ENCODE results near the gene C11orf58. TPM values are rescaled to one million over a fixed set of nuclear protein-coding genes. Genes with fewer than 3 reads are reported as not detected.

C11orf58 gene
- total and polyA plus RNA-seq, 2 donors from 2014 or later = 113 to 117 TPM

DNA sequence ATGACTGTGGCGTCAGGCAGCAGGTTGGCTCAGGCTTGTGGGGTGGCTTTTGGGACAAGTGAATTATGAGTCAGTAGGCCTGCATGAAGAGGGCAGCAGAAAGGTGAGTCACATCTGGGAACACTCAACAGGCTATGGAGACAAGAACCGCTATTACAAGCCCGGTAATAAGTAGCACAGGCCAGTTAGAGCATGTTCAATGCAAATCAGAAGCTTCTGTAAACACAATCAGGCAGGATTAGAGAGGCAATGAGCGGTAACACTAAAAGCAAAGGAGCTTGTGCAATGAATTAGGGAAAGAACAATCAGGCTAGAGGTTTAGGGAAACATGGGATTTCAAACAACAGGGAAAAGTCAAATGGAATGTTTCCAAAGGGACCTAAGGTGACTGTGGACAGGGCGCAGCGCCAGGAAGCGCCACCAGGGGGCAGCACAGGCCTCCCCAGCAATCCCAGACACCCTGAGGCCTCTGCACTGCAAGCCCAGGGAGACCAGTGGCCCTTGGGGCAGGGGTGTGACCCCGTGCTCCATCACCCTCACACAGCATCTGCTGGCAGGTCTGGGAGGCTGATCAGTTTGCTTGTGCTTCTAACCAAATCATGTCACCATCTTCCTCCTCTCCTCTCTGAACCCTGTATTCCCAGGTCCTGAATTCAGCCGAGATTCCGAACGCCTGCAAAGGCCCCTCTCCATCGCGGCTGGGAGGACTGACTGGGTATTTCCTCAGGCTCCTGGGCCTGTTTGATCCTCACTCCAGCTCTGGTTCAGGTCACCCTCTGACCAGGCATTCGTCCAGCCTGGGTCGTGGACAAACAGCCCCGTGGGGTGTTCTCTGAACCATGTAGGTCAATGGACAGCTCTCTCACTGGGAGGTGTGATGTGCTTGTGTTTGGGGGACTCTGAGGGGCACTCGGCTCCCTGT is 50.0 kb downstream of the C11orf58 start:
- peaks cover 2 to 42% (median 15%) of the 10 kb centered on the region in 3 donors for H3K36me3 ChIP-seq (ENCODE audit: control insufficient read depth in 2 of 3, insufficient read depth in 3 of 3, low read length in 3 of 3)
- DNase-seq (peak; percentile 62 to 86 (median 70)), FAIRE-seq (no peak)
- no peak overlapping the region for H3K9ac ChIP-seq (ENCODE audit: low read length in 3 of 3)
- H3K4me1 ChIP-seq (ENCODE audit: control insufficient read depth in 2 of 3, insufficient read depth in 2 of 3, low read depth in 1 of 3, low read length in 3 of 3) = peaks cover 0 to 26% (median 21%) of the 10 kb centered on the region in 3 donors
- H3K9me3 ChIP-seq (ENCODE audit: control insufficient read depth in 2 of 3, insufficient read depth in 1 of 3, low read length in 3 of 3) = no peaks in the 10 kb centered on the region
- intact Hi-C loops (cut with DNase I) = no loop called here
- H3K27me3 ChIP-seq (ENCODE audit: control insufficient read depth, insufficient read depth, low read length) = no peaks in the 10 kb centered on the region
- peak overlapping the region in 1 of 2 donors; percentile 8 for H3K27ac ChIP-seq (ENCODE audit: low read depth in 2 of 2, low read length in 2 of 2)
- TF ChIP-seq, protein P1, sequence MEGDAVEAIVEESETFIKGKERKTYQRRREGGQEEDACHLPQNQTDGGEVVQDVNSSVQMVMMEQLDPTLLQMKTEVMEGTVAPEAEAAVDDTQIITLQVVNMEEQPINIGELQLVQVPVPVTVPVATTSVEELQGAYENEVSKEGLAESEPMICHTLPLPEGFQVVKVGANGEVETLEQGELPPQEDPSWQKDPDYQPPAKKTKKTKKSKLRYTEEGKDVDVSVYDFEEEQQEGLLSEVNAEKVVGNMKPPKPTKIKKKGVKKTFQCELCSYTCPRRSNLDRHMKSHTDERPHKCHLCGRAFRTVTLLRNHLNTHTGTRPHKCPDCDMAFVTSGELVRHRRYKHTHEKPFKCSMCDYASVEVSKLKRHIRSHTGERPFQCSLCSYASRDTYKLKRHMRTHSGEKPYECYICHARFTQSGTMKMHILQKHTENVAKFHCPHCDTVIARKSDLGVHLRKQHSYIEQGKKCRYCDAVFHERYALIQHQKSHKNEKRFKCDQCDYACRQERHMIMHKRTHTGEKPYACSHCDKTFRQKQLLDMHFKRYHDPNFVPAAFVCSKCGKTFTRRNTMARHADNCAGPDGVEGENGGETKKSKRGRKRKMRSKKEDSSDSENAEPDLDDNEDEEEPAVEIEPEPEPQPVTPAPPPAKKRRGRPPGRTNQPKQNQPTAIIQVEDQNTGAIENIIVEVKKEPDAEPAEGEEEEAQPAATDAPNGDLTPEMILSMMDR (IDR thresholded peaks at IDR 0.05; ENCODE audit: borderline replicate concordance, extremely low read depth, insufficient read depth) = peak; percentile 90
- H3K4me3 ChIP-seq (ENCODE audit: low read length in 3 of 3) = no peak overlapping the region

DNA sequence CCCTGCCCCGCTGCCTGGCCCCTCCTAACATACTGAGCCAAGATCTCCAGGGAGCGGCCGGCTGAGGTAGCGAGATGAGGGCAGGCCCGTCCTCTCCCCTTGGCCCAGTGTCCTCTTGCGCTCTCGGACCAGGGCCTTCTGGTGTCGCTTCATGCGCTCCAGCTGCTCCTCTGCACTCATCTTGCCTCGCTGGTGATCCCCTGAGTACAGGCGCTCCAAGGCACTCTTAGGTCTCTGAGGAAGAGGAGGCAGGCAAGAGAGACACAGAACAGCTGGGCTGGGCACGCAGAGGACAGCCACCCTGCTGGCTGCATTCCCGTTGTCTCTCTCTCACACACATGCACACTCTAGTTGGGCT is 50.6 kb downstream of the C11orf58 start:
- DNase-seq = no peak
- Histone ChIP-seq H3K4me1 (ENCODE audit: control insufficient read depth in 2 of 3, insufficient read depth in 2 of 3, low read depth in 1 of 3, low read length in 3 of 3) (peaks cover 0 to 26% (median 20%) of the 10 kb centered on the region in 3 donors), H3K27me3 (ENCODE audit: control insufficient read depth, insufficient read depth, low read length) (no peaks in the 10 kb centered on the region), H3K36me3 (ENCODE audit: control insufficient read depth in 2 of 3, insufficient read depth in 3 of 3, low read length in 3 of 3) (peaks cover 2 to 48% (median 16%) of the 10 kb centered on the region in 3 donors), H3K27ac (ENCODE audit: low read depth in 2 of 2, low read length in 2 of 2) (no peak overlapping the region), H3K4me3 (ENCODE audit: low read length in 3 of 3) (no peak overlapping the region), H3K9ac (ENCODE audit: low read length in 3 of 3) (no peak overlapping the region), H3K9me3 (ENCODE audit: control insufficient read depth in 2 of 3, insufficient read depth in 1 of 3, low read length in 3 of 3) (no peaks in the 10 kb centered on the region)
- no peak for FAIRE-seq
- intact Hi-C loops (cut with DNase I) = no loop called here
- TF ChIP-seq, protein P1 (IDR thresholded peaks at IDR 0.05; ENCODE audit: borderline replicate concordance, extremely low read depth, insufficient read depth) = no peak

DNA sequence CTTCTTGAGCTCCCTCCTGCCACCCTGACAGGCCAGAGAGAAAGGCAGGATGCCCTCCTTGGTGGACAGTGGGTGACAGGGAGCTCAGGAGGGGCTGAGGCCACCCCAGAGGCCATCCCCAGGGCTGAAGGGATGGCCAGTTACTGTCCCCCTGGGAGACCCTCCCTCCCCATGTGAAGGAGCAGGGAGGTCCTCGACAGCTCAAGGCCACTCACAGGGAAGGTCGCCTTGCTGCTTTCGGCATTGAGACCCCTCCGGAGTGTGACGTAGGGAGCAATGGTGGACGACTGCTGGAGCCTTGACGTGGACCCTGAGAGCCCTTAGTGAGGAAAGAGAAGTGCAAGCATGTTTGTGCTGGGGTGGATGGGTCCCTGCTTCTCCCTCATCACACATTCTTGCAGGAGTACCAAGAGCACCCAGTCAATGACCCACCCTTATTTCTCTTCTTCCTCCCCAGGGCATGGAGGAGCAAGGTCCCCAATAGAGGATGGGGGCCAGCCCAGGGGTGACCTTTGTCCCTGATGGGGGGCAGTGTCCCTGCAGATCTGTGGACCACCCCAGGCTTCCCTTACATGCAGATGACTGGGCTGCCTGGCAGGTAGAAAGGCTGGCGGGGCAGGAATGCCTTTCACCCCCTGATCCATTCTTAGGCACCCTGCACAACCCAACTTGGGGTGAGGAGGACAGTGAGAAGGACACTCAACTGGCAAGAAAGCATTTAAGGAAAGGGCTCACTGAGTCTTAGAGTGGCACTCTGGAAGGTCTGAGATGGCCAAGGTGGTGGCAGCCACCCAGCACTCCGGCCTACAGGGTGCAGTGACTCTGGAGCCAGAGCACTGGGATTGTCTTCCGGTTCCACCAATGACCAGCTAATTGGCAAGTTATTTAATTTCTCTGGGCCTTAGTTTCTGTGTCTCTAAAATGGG is 51.4 kb downstream of the C11orf58 start:
- Histone ChIP-seq H3K36me3 (ENCODE audit: control insufficient read depth in 2 of 3, insufficient read depth in 3 of 3, low read length in 3 of 3) (peaks cover 2 to 55% (median 20%) of the 10 kb centered on the region in 3 donors), H3K27ac (ENCODE audit: low read depth in 2 of 2, low read length in 2 of 2) (no peak overlapping the region), H3K9me3 (ENCODE audit: control insufficient read depth in 2 of 3, insufficient read depth in 1 of 3, low read length in 3 of 3) (no peaks in the 10 kb centered on the region), H3K9ac (ENCODE audit: low read length in 3 of 3) (no peak overlapping the region), H3K27me3 (ENCODE audit: control insufficient read depth, insufficient read depth, low read length) (no peaks in the 10 kb centered on the region), H3K4me3 (ENCODE audit: low read length in 3 of 3) (no peak overlapping the region), H3K4me1 (ENCODE audit: control insufficient read depth in 2 of 3, insufficient read depth in 2 of 3, low read depth in 1 of 3, low read length in 3 of 3) (peaks cover 0 to 26% (median 19%) of the 10 kb centered on the region in 3 donors)
- DNase-seq (no peak), FAIRE-seq (no peak)
- TF ChIP-seq, protein P1 (IDR thresholded peaks at IDR 0.05; ENCODE audit: borderline replicate concordance, extremely low read depth, insufficient read depth) = no peak
- intact Hi-C loops (cut with DNase I) = no loop called here
